Measurements from ENCODE around the gene RAB9A.

- TF ChIP-seq CTCF (IDR thresholded peaks at IDR 0.05) (no peak), POLR2A (IDR thresholded peaks at IDR 0.05) (no peak)
Observed at GRCh38 chrX:13666836-13667235, 22.1 kb upstream of the RAB9A start.
